Psoas muscle (tissue), 8 donors: Measurements from ENCODE around the gene RAD51. TPM values are rescaled to one million over a fixed set of nuclear protein-coding genes. Genes with fewer than 3 reads are reported as not detected.

ENCODE experiments used
- ATAC-seq, 4 donors: fragments of 200-7000 bp; cut with Tn5 transposase; one replicate each; pipeline ENCODE4 v1.9.1; 2020; ENCODE audit warnings: moderate library complexity in 3 of 4, mild to moderate bottlenecking in 2 of 4
- DNase-seq, 2 donors: peaks; one replicate each; pipeline ENCODE4 v3.0.0-alpha.2; 2020
- H3K27ac ChIP-seq: fragments of 200-600 bp; one replicate; pipeline ENCODE4 v1.8.0; 2022
- H3K27me3 ChIP-seq, 3 donors: fragments of 200-600 bp in 1 of 3; one replicate each; pipeline versions ENCODE4 v1.6.1 to v1.8.0; 2013 to 2022; ENCODE audit warnings: low read length in 2 of 3, mild to moderate bottlenecking in 2 of 3, moderate library complexity in 1 of 3; ENCODE audit not compliant: insufficient read depth in 3 of 3
- H3K36me3 ChIP-seq, 2 donors: fragments of 200-600 bp in 1 of 2; one replicate each; pipeline versions ENCODE4 v1.6.1 to v1.8.0; 2013 to 2022; ENCODE audit warnings: low read depth in 1 of 2, mild to moderate bottlenecking in 1 of 2, moderate library complexity in 1 of 2; ENCODE audit not compliant: insufficient read depth in 1 of 2
- H3K4me1 ChIP-seq: fragments of 200-600 bp; one replicate; pipeline ENCODE4 v1.8.0; 2022
- H3K4me3 ChIP-seq: fragments of 200-600 bp; one replicate; pipeline ENCODE4 v1.8.0; 2022; ENCODE audit warnings: mild to moderate bottlenecking
- H3K9me3 ChIP-seq: fragments of 200-600 bp; one replicate; pipeline ENCODE4 v1.8.0; 2022
- CTCF ChIP-seq: fragments of 200-600 bp; IDR thresholded peaks from one replicate; pipeline ENCODE4 v1.8.0; 2022; ENCODE audit warnings: antibody characterized with exemption
- WGBS, 3 donors: extraction: QIAGEN DNeasy Blood & Tissue Kit; methylation state at CpG; one replicate each; pipeline versions ENCODE4 v1.1.6 to v1.1.7; 2013; 5-methylcytosine and 5-hydroxymethylcytosine counted together
- intact Hi-C, 2 donors: fragments of 100-400 bp; cut with DNase I; formaldehyde crosslinking; loops; one replicate each; pipeline versions ENCODE4 v1.11.0 to v1.14.2; 2022
- polyA plus RNA-seq, 3 donors: library from polyadenylated mRNA; stranded (reverse); fragments of 200-250 nt; gene quantifications; one replicate each; pipeline ENCODE4 v1.2.3, GENCODE V29; 2013
- total RNA-seq, 4 donors: library from RNA; stranded (reverse); fragmentation: NEBNext Ultra II Directional in 2 of 4; extraction: Animal tissue kit (Norgen Biotek cat#: 25700) in 2 of 4; gene quantifications; one replicate each; pipeline versions ENCODE4 v1.2.1 to v1.2.4, GENCODE V29; 2021 to 2023
- donor health status: healthy with polysubstance abuse.
- donor health status: DM: no; HTN: no; CAD: no; lungs with moderate emphysema.
- donor health status: Bipolar disorder and iron deficiency.
- donor health status: healthy.
- donor health status: DM: yes; HTN: yes; CAD: no.
- donor health status: DM: no; HTN: no; CAD: no.
- donor health status: DM: no; HTN: no; CAD: no.
- donor health status: DM: yes; HTN: yes; CAD: no.

RAD51 gene
- total and polyA plus RNA-seq, 7 donors: 0.29 to 1.5 (median 0.58) TPM

GRCh38 chr15:40739854-40740253 is 44.9 kb downstream of the RAD51 start:
- DNase-seq: no peak
- H3K9me3 ChIP-seq: no peaks in the 10 kb centered on the region
- peak overlapping the region; percentile 34 for H3K27ac ChIP-seq
- no peak for TF ChIP-seq CTCF
- intact Hi-C loops: no loop called here
- no peak overlapping the region for H3K4me3 ChIP-seq
- peaks cover 21% of the 10 kb centered on the region for H3K4me1 ChIP-seq
- H3K27me3 ChIP-seq: no peaks in the 10 kb centered on the region
- WGBS, 3 donors: 83 to 100% (median 100%) methylated on average over 2 of the region's 2 CpGs
- ATAC-seq: no peak
- H3K36me3 ChIP-seq: peaks cover 13 to 87% of the 10 kb centered on the region in 2 donors

DNA sequence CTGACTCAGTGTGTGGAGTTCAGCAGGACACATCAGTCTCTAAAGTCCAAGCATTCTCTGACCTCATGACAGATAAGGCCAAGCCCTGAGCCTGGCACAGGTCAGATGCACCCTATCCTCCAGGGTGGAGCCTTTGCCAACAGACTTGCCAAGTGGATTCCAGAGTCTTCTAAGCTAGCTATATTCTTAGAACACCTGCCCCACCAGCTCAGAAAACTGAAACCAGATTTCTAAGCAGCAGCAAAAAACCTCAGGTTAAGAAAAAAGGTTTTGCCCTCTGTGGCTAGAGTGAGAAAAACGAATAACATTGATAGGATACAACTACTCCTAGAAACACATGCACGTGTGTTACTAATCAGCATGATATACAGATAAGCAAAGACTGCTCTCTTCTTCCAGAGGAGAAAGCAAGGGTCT is 48.5 kb downstream of the RAD51 start:
- ATAC-seq (peak in 3 of 4 donors; percentile 30 to 48 (median 36)), DNase-seq (no peak)
- H3K27ac ChIP-seq: peak overlapping the region; percentile 67
- no peak overlapping the region for H3K4me3 ChIP-seq
- TF ChIP-seq CTCF: no peak
- H3K27me3 ChIP-seq: no peaks in the 10 kb centered on the region
- WGBS, 3 donors: 35 to 69% (median 37%) methylated on average over 2 of the region's 2 CpGs
- H3K9me3 ChIP-seq: no peaks in the 10 kb centered on the region
- intact Hi-C loops: no loop called here
- H3K4me1 ChIP-seq: peaks cover 24% of the 10 kb centered on the region
- peaks cover 3 to 77% of the 10 kb centered on the region in 2 donors for H3K36me3 ChIP-seq

GRCh38 chr15:40743921-40744814 is 49.2 kb downstream of the RAD51 start:
- intact Hi-C loops: no loop called here
- Histone ChIP-seq H3K36me3 (peaks cover 3 to 73% of the 10 kb centered on the region in 2 donors), H3K4me1 (peaks cover 24% of the 10 kb centered on the region), H3K4me3 (no peak overlapping the region), H3K9me3 (no peaks in the 10 kb centered on the region), H3K27ac (peak overlapping the region; percentile 67), H3K27me3 (no peaks in the 10 kb centered on the region)
- ATAC-seq (peak; percentile 36 to 71 (median 55)), DNase-seq (no peak)
- TF ChIP-seq CTCF: no peak
- WGBS, 3 donors: 58 to 75% (median 63%) methylated on average over 12 of the region's 12 CpGs

DNA sequence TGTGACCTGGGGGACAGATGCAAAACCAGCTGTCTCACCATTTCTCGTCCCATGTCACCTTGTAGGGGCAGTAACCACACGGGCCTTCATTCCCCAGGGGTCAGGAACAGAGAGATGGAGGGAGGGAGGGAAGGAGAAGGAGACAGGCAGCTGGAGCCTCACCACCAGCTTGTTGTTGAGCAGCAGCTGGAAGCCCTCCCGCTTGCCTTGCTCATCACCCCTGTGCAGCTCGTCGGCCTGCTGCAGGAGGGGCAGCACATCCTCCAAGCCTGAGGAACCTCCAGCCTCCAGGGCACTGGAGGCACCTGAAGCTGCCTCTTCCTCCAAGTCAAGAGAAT is 49.8 kb downstream of the RAD51 start:
- no peaks in the 10 kb centered on the region for H3K9me3 ChIP-seq
- no peak for TF ChIP-seq CTCF
- H3K27ac ChIP-seq: peak overlapping the region; percentile 67
- H3K27me3 ChIP-seq: no peaks in the 10 kb centered on the region
- intact Hi-C loops: loop anchor here in 1 of 2 donors (5.0 kb wide), 1 partner anchor 47 kb away; the partner anchor contains the start of gene RAD51
- DNase-seq (no peak), ATAC-seq (no peak)
- WGBS, 3 donors: 50 to 83% (median 57%) methylated on average over 3 to 5 of the region's 5 CpGs
- peaks cover 24% of the 10 kb centered on the region for H3K4me1 ChIP-seq
- H3K36me3 ChIP-seq: peaks cover 3 to 73% of the 10 kb centered on the region in 2 donors
- H3K4me3 ChIP-seq: no peak overlapping the region
